Measurements from ENCODE around the gene ZNF221.
A peak's percentile ranks its signal among the peaks of the same experiment; 100 is the strongest.
"Not testable (repeated sequence)": the region's sequence is repeated elsewhere in the genome, so short reads cannot be mapped to it uniquely, and the experiment has no call there.

ZNF221 gene

GRCh38 chr19:43950834-43951645 is at the start of gene ZNF221:
Gene ZNF221, plus strand, starts transcription at chr19:43951228. Its CDS starts 11,499 bp downstream, at chr19:43962727.
- DNase-seq: peak in 55 of 56 donors; percentile 27 to 93 (median 81)

- peak in 55 of 56 donors; percentile 9 to 84 (median 64) for DNase-seq
Measured at GRCh38 chr19:43901395-43902390, 49.3 kb upstream of the ZNF221 start.

- DNase-seq: no peak
Measured at GRCh38 chr19:43902399-43902798, 48.6 kb upstream of the ZNF221 start.

GRCh38 chr19:43905897-43906296 is 45.1 kb upstream of the ZNF221 start:
- DNase-seq: no peak

- no peak for DNase-seq
Measured at GRCh38 chr19:43906774-43907173, 44.3 kb upstream of the ZNF221 start.

- no peak for DNase-seq
Measured at GRCh38 chr19:43908659-43909058, 42.4 kb upstream of the ZNF221 start.

- DNase-seq: no peak
Measured at GRCh38 chr19:43910884-43911283, 40.1 kb upstream of the ZNF221 start.

GRCh38 chr19:43913383-43913782 is 37.6 kb upstream of the ZNF221 start:
- no peak for DNase-seq

- DNase-seq: no peak
Measured at GRCh38 chr19:43914051-43914450, 37.0 kb upstream of the ZNF221 start.

- DNase-seq: no peak
Measured at GRCh38 chr19:43923875-43924274, 27.2 kb upstream of the ZNF221 start.

GRCh38 chr19:43928820-43929219 is 22.2 kb upstream of the ZNF221 start:
- no peak for DNase-seq

GRCh38 chr19:43934055-43934984 is 16.7 kb upstream of the ZNF221 start:
- DNase-seq: peak in 1 of 56 donors; percentile 7

GRCh38 chr19:43934985-43935708 is 15.9 kb upstream of the ZNF221 start, which contains the start of gene ZNF45:
Gene ZNF45, minus strand, starts transcription at chr19:43935282. Its CDS starts 13,097 bp downstream, at chr19:43922185.
- peak in 55 of 56 donors; percentile 34 to 93 (median 85) for DNase-seq

GRCh38 chr19:43936188-43936587 is 14.8 kb upstream of the ZNF221 start:
- DNase-seq: no peak

- DNase-seq: no peak
Measured at GRCh38 chr19:43939557-43940260, 11.3 kb upstream of the ZNF221 start.

GRCh38 chr19:43940719-43941118 is 10.3 kb upstream of the ZNF221 start:
- DNase-seq: no peak

- DNase-seq: no peak
Measured at GRCh38 chr19:43941209-43941608, 9.8 kb upstream of the ZNF221 start.

GRCh38 chr19:43947412-43947811 is 3.6 kb upstream of the ZNF221 start:
- not testable (repeated sequence) for DNase-seq

GRCh38 chr19:43949803-43950202 is 1.2 kb upstream of the ZNF221 start:
- DNase-seq: not testable (repeated sequence)

All from amygdala (tissue), 56 donors.